ENCODE measurements around the gene MEIOSIN.
"Not testable (repeated sequence)": the region's sequence is repeated elsewhere in the genome, so short reads cannot be mapped to it uniquely, and the experiment has no call there.

MEIOSIN gene

DNA sequence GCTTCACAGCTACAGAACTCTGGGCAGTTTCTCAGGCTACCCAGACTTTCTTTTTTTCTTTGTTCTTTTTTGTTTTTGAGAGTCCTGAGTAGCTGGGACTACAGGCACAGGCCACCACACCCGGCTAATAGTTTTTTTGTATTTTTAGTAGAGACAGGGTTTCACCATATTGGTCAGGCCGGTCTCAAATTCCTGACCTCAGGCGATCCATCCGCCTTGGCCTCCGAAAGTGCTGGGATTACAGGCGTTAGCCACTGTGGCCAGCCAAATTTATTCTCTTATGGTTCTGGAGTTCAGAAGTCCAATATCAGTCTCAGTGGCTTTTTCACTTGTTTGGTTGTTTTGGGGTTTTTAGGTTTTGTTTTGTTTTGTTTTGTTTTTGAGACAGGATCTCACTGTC lies 12.4 kb downstream of the MEIOSIN start:
- Histone ChIP-seq H3K4me2 (ENCODE audit: insufficient read depth, low read length) (no peak overlapping the region), H2AFZ (ENCODE audit: low read depth, low read length) (no peak overlapping the region), H3K9ac (ENCODE audit: low read depth, low read length) (no peak overlapping the region), H3K4me3 (ENCODE audit: low read depth in 1 of 2, low read length in 2 of 2) (no peak overlapping the region), H3K27ac (ENCODE audit: low read length) (no peak overlapping the region), H4K20me1 (ENCODE audit: insufficient read depth, low read length) (no peaks in the 10 kb centered on the region), H3K9me3 (ENCODE audit: insufficient read depth, low read length, severe bottlenecking) (no peaks in the 10 kb centered on the region), H3K79me2 (ENCODE audit: insufficient read depth, low read length) (no peaks in the 10 kb centered on the region), H3K36me3 (ENCODE audit: insufficient read depth, low read length) (no peaks in the 10 kb centered on the region), H3K4me1 (ENCODE audit: insufficient read depth, low read length) (no peaks in the 10 kb centered on the region), H3K27me3 (ENCODE audit: insufficient read depth, low read length, poor library complexity) (peaks cover 14% of the 10 kb centered on the region)
- ATAC-seq (ENCODE audit: insufficient read depth, low read depth) = no peak
- no peak for DNase-seq
- TF ChIP-seq EZH2 (IDR thresholded peaks at IDR 0.05; ENCODE audit: borderline replicate concordance, low read depth, low read length, severe bottlenecking) = no peak
- TF ChIP-seq, protein P1, sequence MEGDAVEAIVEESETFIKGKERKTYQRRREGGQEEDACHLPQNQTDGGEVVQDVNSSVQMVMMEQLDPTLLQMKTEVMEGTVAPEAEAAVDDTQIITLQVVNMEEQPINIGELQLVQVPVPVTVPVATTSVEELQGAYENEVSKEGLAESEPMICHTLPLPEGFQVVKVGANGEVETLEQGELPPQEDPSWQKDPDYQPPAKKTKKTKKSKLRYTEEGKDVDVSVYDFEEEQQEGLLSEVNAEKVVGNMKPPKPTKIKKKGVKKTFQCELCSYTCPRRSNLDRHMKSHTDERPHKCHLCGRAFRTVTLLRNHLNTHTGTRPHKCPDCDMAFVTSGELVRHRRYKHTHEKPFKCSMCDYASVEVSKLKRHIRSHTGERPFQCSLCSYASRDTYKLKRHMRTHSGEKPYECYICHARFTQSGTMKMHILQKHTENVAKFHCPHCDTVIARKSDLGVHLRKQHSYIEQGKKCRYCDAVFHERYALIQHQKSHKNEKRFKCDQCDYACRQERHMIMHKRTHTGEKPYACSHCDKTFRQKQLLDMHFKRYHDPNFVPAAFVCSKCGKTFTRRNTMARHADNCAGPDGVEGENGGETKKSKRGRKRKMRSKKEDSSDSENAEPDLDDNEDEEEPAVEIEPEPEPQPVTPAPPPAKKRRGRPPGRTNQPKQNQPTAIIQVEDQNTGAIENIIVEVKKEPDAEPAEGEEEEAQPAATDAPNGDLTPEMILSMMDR (IDR thresholded peaks at IDR 0.05; ENCODE audit: borderline replicate concordance, extremely low read depth, low read length, poor library complexity, severe bottlenecking) = no peak

GRCh38 chr19:45746866-45747265 lies 13.6 kb downstream of the MEIOSIN start:
- Histone ChIP-seq H4K20me1 (ENCODE audit: insufficient read depth, low read length) (no peaks in the 10 kb centered on the region), H3K27ac (ENCODE audit: low read length) (no peak overlapping the region), H3K4me1 (ENCODE audit: insufficient read depth, low read length) (no peaks in the 10 kb centered on the region), H3K36me3 (ENCODE audit: insufficient read depth, low read length) (no peaks in the 10 kb centered on the region), H3K79me2 (ENCODE audit: insufficient read depth, low read length) (no peaks in the 10 kb centered on the region), H3K4me3 (ENCODE audit: low read depth in 1 of 2, low read length in 2 of 2) (no peak overlapping the region), H3K9me3 (ENCODE audit: insufficient read depth, low read length, severe bottlenecking) (no peaks in the 10 kb centered on the region), H3K4me2 (ENCODE audit: insufficient read depth, low read length) (no peak overlapping the region), H2AFZ (ENCODE audit: low read depth, low read length) (no peak overlapping the region), H3K27me3 (ENCODE audit: insufficient read depth, low read length, poor library complexity) (peaks cover 14% of the 10 kb centered on the region), H3K9ac (ENCODE audit: low read depth, low read length) (no peak overlapping the region)
- no peak for DNase-seq
- no peak for ATAC-seq (ENCODE audit: insufficient read depth, low read depth)
- TF ChIP-seq, protein P1 (IDR thresholded peaks at IDR 0.05; ENCODE audit: borderline replicate concordance, extremely low read depth, low read length, poor library complexity, severe bottlenecking) = no peak
- TF ChIP-seq EZH2 (IDR thresholded peaks at IDR 0.05; ENCODE audit: borderline replicate concordance, low read depth, low read length, severe bottlenecking) = no peak

DNA sequence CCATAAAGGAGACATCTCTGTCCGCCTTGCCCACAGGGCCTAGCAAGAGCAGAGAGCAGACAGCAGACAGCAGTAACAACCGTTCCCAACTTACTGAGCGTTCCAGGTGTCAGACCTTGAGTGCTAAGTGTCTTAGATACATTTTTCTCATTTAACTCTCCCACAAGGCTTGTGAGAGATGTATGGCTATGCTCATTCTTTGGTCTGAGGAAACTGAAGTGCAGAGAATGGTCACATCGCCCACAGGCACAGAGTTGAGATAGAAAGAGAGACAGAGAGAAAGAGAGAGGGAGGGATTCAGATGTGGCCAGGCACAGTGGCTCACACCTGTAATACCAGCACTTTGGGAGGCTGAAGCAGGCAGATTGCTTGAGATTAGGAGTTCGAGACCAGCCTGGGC lies 14.3 kb downstream of the MEIOSIN start:
- no peak for ATAC-seq (ENCODE audit: insufficient read depth, low read depth)
- DNase-seq = no peak

GRCh38 chr19:45751483-45751882 lies 18.2 kb downstream of the MEIOSIN start:
- not testable (repeated sequence) for H3K9me3 ChIP-seq (ENCODE audit: insufficient read depth, low read length, severe bottlenecking); H3K4me3 ChIP-seq (ENCODE audit: low read depth in 1 of 2, low read length in 2 of 2); H3K79me2 ChIP-seq (ENCODE audit: insufficient read depth, low read length); H3K27me3 ChIP-seq (ENCODE audit: insufficient read depth, low read length, poor library complexity); H3K4me1 ChIP-seq (ENCODE audit: insufficient read depth, low read length); H4K20me1 ChIP-seq (ENCODE audit: insufficient read depth, low read length); H2AFZ ChIP-seq (ENCODE audit: low read depth, low read length); ATAC-seq (ENCODE audit: insufficient read depth, low read depth); H3K9ac ChIP-seq (ENCODE audit: low read depth, low read length); DNase-seq; H3K27ac ChIP-seq (ENCODE audit: low read length); H3K4me2 ChIP-seq (ENCODE audit: insufficient read depth, low read length); H3K36me3 ChIP-seq (ENCODE audit: insufficient read depth, low read length)

More for the DNA sequence above, 14.3 kb downstream of the MEIOSIN start:
- no peaks in the 10 kb centered on the region for H3K4me1 ChIP-seq (ENCODE audit: insufficient read depth, low read length)
- H3K4me2 ChIP-seq (ENCODE audit: insufficient read depth, low read length) = no peak overlapping the region
- H3K4me3 ChIP-seq (ENCODE audit: low read depth in 1 of 2, low read length in 2 of 2) = no peak overlapping the region
- H3K79me2 ChIP-seq (ENCODE audit: insufficient read depth, low read length) = no peaks in the 10 kb centered on the region
- TF ChIP-seq, protein P1 (IDR thresholded peaks at IDR 0.05; ENCODE audit: borderline replicate concordance, extremely low read depth, low read length, poor library complexity, severe bottlenecking) = no peak
- TF ChIP-seq EZH2 (IDR thresholded peaks at IDR 0.05; ENCODE audit: borderline replicate concordance, low read depth, low read length, severe bottlenecking) = no peak
- H3K27ac ChIP-seq (ENCODE audit: low read length) = no peak overlapping the region
- H4K20me1 ChIP-seq (ENCODE audit: insufficient read depth, low read length) = no peaks in the 10 kb centered on the region
- H3K9ac ChIP-seq (ENCODE audit: low read depth, low read length) = no peak overlapping the region
- H3K9me3 ChIP-seq (ENCODE audit: insufficient read depth, low read length, severe bottlenecking) = no peaks in the 10 kb centered on the region
- no peak overlapping the region for H2AFZ ChIP-seq (ENCODE audit: low read depth, low read length)
- H3K27me3 ChIP-seq (ENCODE audit: insufficient read depth, low read length, poor library complexity) = peaks cover 14% of the 10 kb centered on the region
- H3K36me3 ChIP-seq (ENCODE audit: insufficient read depth, low read length) = no peaks in the 10 kb centered on the region
